ENCODE data around the gene LARP4B. TPM values are rescaled to one million over a fixed set of nuclear protein-coding genes. Genes with fewer than 3 reads are reported as not detected.

LARP4B gene
- polyA plus RNA-seq, 1 donor from 2014 or later: 14.2 TPM

DNA sequence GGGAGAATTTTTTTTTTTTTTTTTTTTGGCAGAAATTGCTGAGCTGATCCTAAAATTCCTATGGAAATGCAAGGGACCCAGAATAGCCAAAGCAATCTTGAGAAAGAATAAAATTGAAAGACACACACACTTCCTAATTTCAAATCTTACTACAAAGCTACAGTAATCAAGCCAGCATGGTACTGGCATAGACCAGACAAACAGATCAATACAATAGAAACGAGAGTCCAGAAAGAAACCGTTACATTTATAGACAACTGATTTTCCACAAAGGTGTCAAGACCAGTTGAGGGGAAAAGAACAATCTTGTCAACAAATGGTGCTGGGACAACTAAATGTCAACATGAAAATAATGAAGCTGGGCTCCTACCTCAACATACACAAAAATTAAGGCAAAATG lies 34.5 kb downstream of the LARP4B start:
- Histone ChIP-seq H2AFZ (ENCODE audit: low read depth, low read length) (no peak overlapping the region), H3K36me3 (ENCODE audit: insufficient read depth, low read length) (no peaks in the 10 kb centered on the region), H3K4me2 (ENCODE audit: low read length) (no peak overlapping the region), H3K9me3 (ENCODE audit: low read length) (no peaks in the 10 kb centered on the region), H3K79me2 (replicated peaks; ENCODE audit: insufficient read depth, low read length) (peaks cover 39% of the 10 kb centered on the region), H3F3A (ENCODE audit: insufficient read depth, low read length, poor library complexity, severe bottlenecking) (no peaks in the 10 kb centered on the region), H3K4me3 (ENCODE audit: low read length) (no peak overlapping the region), H3K27ac (ENCODE audit: low read length) (no peak overlapping the region), H3K9ac (ENCODE audit: low read length) (no peak overlapping the region), H3K27me3 (ENCODE audit: insufficient read depth, low read depth, low read length) (no peaks in the 10 kb centered on the region), H3K9me2 (ENCODE audit: insufficient read depth, low read length) (no peaks in the 10 kb centered on the region), H4K20me1 (ENCODE audit: insufficient read depth) (no peaks in the 10 kb centered on the region)
- TF ChIP-seq POLR2AphosphoS5 (IDR thresholded peaks at IDR 0.05) (no peak), SMC3 (conservative IDR thresholded peaks at IDR 0.05; ENCODE audit: poor library complexity) (no peak), EP300 (conservative IDR thresholded peaks at IDR 0.05; ENCODE audit: poor library complexity, severe bottlenecking) (no peak), MXI1 (conservative IDR thresholded peaks at IDR 0.05; ENCODE audit: poor library complexity, severe bottlenecking) (no peak), RAD21 (conservative IDR thresholded peaks at IDR 0.05) (no peak), TAF1 (IDR thresholded peaks at IDR 0.05; ENCODE audit: low read depth) (no peak), EZH2 (IDR thresholded peaks at IDR 0.05; ENCODE audit: borderline replicate concordance, insufficient read depth, low read length, poor library complexity, severe bottlenecking) (no peak)
- TF ChIP-seq, protein P1, sequence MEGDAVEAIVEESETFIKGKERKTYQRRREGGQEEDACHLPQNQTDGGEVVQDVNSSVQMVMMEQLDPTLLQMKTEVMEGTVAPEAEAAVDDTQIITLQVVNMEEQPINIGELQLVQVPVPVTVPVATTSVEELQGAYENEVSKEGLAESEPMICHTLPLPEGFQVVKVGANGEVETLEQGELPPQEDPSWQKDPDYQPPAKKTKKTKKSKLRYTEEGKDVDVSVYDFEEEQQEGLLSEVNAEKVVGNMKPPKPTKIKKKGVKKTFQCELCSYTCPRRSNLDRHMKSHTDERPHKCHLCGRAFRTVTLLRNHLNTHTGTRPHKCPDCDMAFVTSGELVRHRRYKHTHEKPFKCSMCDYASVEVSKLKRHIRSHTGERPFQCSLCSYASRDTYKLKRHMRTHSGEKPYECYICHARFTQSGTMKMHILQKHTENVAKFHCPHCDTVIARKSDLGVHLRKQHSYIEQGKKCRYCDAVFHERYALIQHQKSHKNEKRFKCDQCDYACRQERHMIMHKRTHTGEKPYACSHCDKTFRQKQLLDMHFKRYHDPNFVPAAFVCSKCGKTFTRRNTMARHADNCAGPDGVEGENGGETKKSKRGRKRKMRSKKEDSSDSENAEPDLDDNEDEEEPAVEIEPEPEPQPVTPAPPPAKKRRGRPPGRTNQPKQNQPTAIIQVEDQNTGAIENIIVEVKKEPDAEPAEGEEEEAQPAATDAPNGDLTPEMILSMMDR (IDR thresholded peaks at IDR 0.05; ENCODE audit: poor library complexity, severe bottlenecking): no peak
- TF ChIP-seq, protein P2, sequence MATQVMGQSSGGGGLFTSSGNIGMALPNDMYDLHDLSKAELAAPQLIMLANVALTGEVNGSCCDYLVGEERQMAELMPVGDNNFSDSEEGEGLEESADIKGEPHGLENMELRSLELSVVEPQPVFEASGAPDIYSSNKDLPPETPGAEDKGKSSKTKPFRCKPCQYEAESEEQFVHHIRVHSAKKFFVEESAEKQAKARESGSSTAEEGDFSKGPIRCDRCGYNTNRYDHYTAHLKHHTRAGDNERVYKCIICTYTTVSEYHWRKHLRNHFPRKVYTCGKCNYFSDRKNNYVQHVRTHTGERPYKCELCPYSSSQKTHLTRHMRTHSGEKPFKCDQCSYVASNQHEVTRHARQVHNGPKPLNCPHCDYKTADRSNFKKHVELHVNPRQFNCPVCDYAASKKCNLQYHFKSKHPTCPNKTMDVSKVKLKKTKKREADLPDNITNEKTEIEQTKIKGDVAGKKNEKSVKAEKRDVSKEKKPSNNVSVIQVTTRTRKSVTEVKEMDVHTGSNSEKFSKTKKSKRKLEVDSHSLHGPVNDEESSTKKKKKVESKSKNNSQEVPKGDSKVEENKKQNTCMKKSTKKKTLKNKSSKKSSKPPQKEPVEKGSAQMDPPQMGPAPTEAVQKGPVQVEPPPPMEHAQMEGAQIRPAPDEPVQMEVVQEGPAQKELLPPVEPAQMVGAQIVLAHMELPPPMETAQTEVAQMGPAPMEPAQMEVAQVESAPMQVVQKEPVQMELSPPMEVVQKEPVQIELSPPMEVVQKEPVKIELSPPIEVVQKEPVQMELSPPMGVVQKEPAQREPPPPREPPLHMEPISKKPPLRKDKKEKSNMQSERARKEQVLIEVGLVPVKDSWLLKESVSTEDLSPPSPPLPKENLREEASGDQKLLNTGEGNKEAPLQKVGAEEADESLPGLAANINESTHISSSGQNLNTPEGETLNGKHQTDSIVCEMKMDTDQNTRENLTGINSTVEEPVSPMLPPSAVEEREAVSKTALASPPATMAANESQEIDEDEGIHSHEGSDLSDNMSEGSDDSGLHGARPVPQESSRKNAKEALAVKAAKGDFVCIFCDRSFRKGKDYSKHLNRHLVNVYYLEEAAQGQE (IDR thresholded peaks at IDR 0.05; ENCODE audit: borderline replicate concordance): no peak

DNA sequence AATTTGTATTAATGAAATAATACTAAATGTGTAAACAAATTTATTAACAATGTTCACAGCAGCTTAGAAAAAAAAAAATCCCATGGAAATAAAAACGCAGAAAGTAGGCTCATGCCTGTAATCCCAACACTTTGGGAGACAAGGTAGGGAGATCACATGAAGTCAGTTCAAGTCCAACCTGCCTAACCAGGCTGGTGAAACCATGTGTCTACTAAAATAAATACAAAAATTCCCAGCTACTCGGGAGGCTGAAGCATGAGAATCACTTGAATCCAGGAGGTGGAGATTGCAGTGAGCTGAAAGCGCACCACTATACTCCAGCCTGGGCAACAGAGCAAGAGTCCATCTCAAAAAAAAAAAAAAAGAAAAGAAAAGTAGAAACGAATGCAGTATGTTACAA lies 36.2 kb downstream of the LARP4B start:
- H3K4me2 ChIP-seq (ENCODE audit: low read length): no peak overlapping the region
- no peak overlapping the region for H2AFZ ChIP-seq (ENCODE audit: low read depth, low read length)
- H3K36me3 ChIP-seq (ENCODE audit: insufficient read depth, low read length): no peaks in the 10 kb centered on the region
- no peak overlapping the region for H3K27ac ChIP-seq (ENCODE audit: low read length)
- no peaks in the 10 kb centered on the region for H3F3A ChIP-seq (ENCODE audit: insufficient read depth, low read length, poor library complexity, severe bottlenecking)
- no peak overlapping the region for H3K4me3 ChIP-seq (ENCODE audit: low read length)
- H3K27me3 ChIP-seq (ENCODE audit: insufficient read depth, low read depth, low read length): no peaks in the 10 kb centered on the region
- H3K9me2 ChIP-seq (ENCODE audit: insufficient read depth, low read length): no peaks in the 10 kb centered on the region
- peaks cover 40% of the 10 kb centered on the region for H3K79me2 ChIP-seq (replicated peaks; ENCODE audit: insufficient read depth, low read length)
- no peak overlapping the region for H3K9ac ChIP-seq (ENCODE audit: low read length)
- H4K20me1 ChIP-seq (ENCODE audit: insufficient read depth): no peaks in the 10 kb centered on the region
- H3K9me3 ChIP-seq (ENCODE audit: low read length): no peaks in the 10 kb centered on the region
- TF ChIP-seq POLR2AphosphoS5 (IDR thresholded peaks at IDR 0.05) (no peak), EP300 (conservative IDR thresholded peaks at IDR 0.05; ENCODE audit: poor library complexity, severe bottlenecking) (no peak), TAF1 (IDR thresholded peaks at IDR 0.05; ENCODE audit: low read depth) (no peak)

DNA sequence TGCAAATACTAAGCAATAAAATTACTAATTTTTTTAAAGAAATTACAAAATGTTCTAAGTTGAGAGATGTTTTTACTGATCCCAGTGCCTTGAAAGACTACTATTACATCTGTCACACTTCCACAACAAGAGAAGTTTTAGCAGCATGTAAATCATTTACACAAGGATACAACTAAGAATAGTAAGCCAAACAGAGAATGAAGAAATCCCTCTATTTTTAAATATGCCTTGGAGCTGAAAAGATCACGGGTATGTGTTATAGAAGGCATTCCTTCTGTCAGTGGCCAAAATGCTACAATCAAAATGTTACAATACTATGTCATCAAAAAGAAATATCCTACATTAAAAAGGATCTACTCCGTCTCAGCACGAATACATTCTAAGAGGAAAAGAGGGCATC lies 52.6 kb downstream of the LARP4B start:
- Histone ChIP-seq H2AFZ (ENCODE audit: low read depth, low read length) (no peak overlapping the region), H3K4me3 (ENCODE audit: low read length) (no peak overlapping the region), H3K9me3 (ENCODE audit: low read length) (no peaks in the 10 kb centered on the region), H4K20me1 (ENCODE audit: insufficient read depth) (no peaks in the 10 kb centered on the region), H3K27ac (ENCODE audit: low read length) (no peak overlapping the region), H3K27me3 (ENCODE audit: insufficient read depth, low read depth, low read length) (no peaks in the 10 kb centered on the region), H3K9me2 (ENCODE audit: insufficient read depth, low read length) (no peaks in the 10 kb centered on the region), H3K36me3 (ENCODE audit: insufficient read depth, low read length) (no peaks in the 10 kb centered on the region), H3F3A (ENCODE audit: insufficient read depth, low read length, poor library complexity, severe bottlenecking) (no peaks in the 10 kb centered on the region), H3K9ac (ENCODE audit: low read length) (no peak overlapping the region), H3K4me2 (ENCODE audit: low read length) (no peak overlapping the region), H3K79me2 (replicated peaks; ENCODE audit: insufficient read depth, low read length) (no peaks in the 10 kb centered on the region)
- TF ChIP-seq SMC3 (conservative IDR thresholded peaks at IDR 0.05; ENCODE audit: poor library complexity): no peak
- TF ChIP-seq EP300 (conservative IDR thresholded peaks at IDR 0.05; ENCODE audit: poor library complexity, severe bottlenecking): no peak
- no peak for TF ChIP-seq TAF1 (IDR thresholded peaks at IDR 0.05; ENCODE audit: low read depth)
- no peak for TF ChIP-seq MXI1 (conservative IDR thresholded peaks at IDR 0.05; ENCODE audit: poor library complexity, severe bottlenecking)
- TF ChIP-seq, protein P1 (IDR thresholded peaks at IDR 0.05; ENCODE audit: poor library complexity, severe bottlenecking): no peak
- no peak for TF ChIP-seq POLR2AphosphoS5 (IDR thresholded peaks at IDR 0.05)
- TF ChIP-seq RAD21 (conservative IDR thresholded peaks at IDR 0.05): no peak
- TF ChIP-seq, protein P2 (IDR thresholded peaks at IDR 0.05; ENCODE audit: borderline replicate concordance): no peak
- TF ChIP-seq EZH2 (IDR thresholded peaks at IDR 0.05; ENCODE audit: borderline replicate concordance, insufficient read depth, low read length, poor library complexity, severe bottlenecking): no peak
